Suprapubic skin (tissue), 4 donors: ENCODE data around the gene STAT3.

Experiments
- EP300 ChIP-seq: sonication (generic); formaldehyde crosslinking; IDR thresholded peaks from one replicate; pipeline ENCODE4 v1.6.1; 2017; ENCODE audit warnings: antibody characterized with exemption
- POLR2A ChIP-seq, 2 donors: fragments of 450-650 bp; IDR thresholded peaks; one replicate each; pipeline ENCODE4 v1.6.1; 2017; ENCODE audit warnings: antibody characterized with exemption in 2 of 2, mild to moderate bottlenecking in 2 of 2, moderate library complexity in 2 of 2
- POLR2AphosphoS5 ChIP-seq, 3 donors: sonication (generic); formaldehyde crosslinking; IDR thresholded peaks; one replicate each; pipeline ENCODE4 v1.6.1; 2017; ENCODE audit warnings: antibody characterized with exemption in 3 of 3
- TF ChIP-seq, protein P1 (sequence below), 2 donors: fragments of 200-600 bp in 1 of 2; fragments of 450-650 bp in 1 of 2; sonication (generic) in 1 of 2; IDR thresholded peaks; one replicate each; pipeline ENCODE4 v1.5.1; 2016 to 2019; ENCODE audit warnings: antibody characterized with exemption in 2 of 2, mild to moderate bottlenecking in 1 of 2, moderate library complexity in 1 of 2

- TF ChIP-seq, protein P1, sequence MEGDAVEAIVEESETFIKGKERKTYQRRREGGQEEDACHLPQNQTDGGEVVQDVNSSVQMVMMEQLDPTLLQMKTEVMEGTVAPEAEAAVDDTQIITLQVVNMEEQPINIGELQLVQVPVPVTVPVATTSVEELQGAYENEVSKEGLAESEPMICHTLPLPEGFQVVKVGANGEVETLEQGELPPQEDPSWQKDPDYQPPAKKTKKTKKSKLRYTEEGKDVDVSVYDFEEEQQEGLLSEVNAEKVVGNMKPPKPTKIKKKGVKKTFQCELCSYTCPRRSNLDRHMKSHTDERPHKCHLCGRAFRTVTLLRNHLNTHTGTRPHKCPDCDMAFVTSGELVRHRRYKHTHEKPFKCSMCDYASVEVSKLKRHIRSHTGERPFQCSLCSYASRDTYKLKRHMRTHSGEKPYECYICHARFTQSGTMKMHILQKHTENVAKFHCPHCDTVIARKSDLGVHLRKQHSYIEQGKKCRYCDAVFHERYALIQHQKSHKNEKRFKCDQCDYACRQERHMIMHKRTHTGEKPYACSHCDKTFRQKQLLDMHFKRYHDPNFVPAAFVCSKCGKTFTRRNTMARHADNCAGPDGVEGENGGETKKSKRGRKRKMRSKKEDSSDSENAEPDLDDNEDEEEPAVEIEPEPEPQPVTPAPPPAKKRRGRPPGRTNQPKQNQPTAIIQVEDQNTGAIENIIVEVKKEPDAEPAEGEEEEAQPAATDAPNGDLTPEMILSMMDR (IDR thresholded peaks at IDR 0.05): no peak
- TF ChIP-seq POLR2A (IDR thresholded peaks at IDR 0.05) (no peak), POLR2AphosphoS5 (IDR thresholded peaks at IDR 0.05) (no peak), EP300 (no peak)
Measured at GRCh38 chr17:42281571-42282096, 106.6 kb downstream of the STAT3 start.
